Measurements from ENCODE around the gene ANTKMT. TPM values are rescaled to one million over a fixed set of nuclear protein-coding genes. Genes with fewer than 3 reads are reported as not detected.

ANTKMT gene
- total RNA-seq, 1 experiment from 2014 or later = 55.0 TPM

DNA sequence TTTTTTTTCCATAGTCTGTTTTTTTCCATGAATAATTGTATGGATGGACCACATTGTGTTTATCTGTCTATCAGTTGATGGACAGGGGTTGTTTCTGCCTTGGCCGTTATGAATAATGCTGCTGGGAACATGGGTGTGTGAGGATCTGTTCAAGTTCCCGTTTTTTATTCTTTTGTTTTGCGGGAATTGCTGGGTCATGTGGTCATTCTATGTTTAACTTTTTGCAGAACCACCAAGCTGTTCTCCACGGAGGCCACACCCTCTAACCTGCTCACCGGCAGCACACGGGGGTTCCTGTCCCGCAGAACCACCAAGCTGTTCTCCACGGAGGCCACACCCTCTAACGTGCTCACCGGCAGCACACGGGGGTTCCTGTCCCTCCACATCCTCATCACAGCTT lies 33.7 kb downstream of the ANTKMT start:
- Histone ChIP-seq H3K27ac (no peak overlapping the region), H3K4me1 (replicated peaks; ENCODE audit: insufficient read depth) (no peaks in the 10 kb centered on the region), H3K9me2 (ENCODE audit: insufficient read depth) (no peaks in the 10 kb centered on the region), H3K27me3 (ENCODE audit: insufficient read depth, low read depth) (no peaks in the 10 kb centered on the region), H3K9me3 (ENCODE audit: insufficient read depth, low read depth) (no peaks in the 10 kb centered on the region), H4K20me1 (ENCODE audit: insufficient read depth) (no peaks in the 10 kb centered on the region; the same call in 1 of the 2 replicates), H3K4me2 (no peak overlapping the region), H3K4me3 (no peak overlapping the region), H3F3A (ENCODE audit: insufficient read depth, low read depth) (peaks cover 4% of the 10 kb centered on the region; the same call in 1 of the 2 replicates), H3K36me3 (ENCODE audit: low read depth) (no peaks in the 10 kb centered on the region), H3K79me2 (ENCODE audit: low read depth) (no peaks in the 10 kb centered on the region), H2AFZ (no peak overlapping the region)
- ChIA-PET POLR2A (ENCODE audit: unreplicated experiment) (no interaction called here), CTCF (no interaction called here)
- DNase-seq = no peak
- intact Hi-C loops (cut with micrococcal nuclease; ENCODE audit: unreplicated experiment) = no loop called here
- no TSS peak for BruUV-seq (replicated peaks)
- TF ChIP-seq, protein P1, sequence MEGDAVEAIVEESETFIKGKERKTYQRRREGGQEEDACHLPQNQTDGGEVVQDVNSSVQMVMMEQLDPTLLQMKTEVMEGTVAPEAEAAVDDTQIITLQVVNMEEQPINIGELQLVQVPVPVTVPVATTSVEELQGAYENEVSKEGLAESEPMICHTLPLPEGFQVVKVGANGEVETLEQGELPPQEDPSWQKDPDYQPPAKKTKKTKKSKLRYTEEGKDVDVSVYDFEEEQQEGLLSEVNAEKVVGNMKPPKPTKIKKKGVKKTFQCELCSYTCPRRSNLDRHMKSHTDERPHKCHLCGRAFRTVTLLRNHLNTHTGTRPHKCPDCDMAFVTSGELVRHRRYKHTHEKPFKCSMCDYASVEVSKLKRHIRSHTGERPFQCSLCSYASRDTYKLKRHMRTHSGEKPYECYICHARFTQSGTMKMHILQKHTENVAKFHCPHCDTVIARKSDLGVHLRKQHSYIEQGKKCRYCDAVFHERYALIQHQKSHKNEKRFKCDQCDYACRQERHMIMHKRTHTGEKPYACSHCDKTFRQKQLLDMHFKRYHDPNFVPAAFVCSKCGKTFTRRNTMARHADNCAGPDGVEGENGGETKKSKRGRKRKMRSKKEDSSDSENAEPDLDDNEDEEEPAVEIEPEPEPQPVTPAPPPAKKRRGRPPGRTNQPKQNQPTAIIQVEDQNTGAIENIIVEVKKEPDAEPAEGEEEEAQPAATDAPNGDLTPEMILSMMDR (conservative IDR thresholded peaks at IDR 0.05) = no peak
- no peak for TF ChIP-seq EZH2 (IDR thresholded peaks at IDR 0.05; ENCODE audit: low read depth)

DNA sequence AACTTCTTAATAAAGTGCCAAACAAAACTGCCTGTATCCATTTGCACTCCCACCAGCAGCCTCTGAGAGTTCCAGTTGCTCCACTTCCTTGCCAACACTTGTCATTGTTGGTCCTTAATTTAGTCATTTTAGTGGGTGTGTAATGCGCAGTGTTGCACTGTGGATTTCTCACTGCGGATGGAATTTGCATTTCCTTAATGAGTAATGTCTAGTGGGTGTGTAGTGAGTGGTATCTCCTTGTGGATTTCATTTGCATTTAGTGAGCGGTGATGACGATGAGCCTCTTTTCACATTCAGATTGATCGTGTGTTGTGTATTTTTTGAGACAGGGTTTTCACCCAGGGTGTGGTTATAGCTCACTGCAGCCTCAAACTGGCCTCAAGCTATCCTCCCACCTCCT lies 35.5 kb downstream of the ANTKMT start:
- Histone ChIP-seq H3K4me1 (replicated peaks; ENCODE audit: insufficient read depth) (peaks cover 14% of the 10 kb centered on the region), H3K79me2 (ENCODE audit: low read depth) (no peaks in the 10 kb centered on the region), H3F3A (ENCODE audit: insufficient read depth, low read depth) (peaks cover 4% of the 10 kb centered on the region; the same call in 1 of the 2 replicates), H3K36me3 (ENCODE audit: low read depth) (no peaks in the 10 kb centered on the region), H3K9me2 (ENCODE audit: insufficient read depth) (no peaks in the 10 kb centered on the region), H2AFZ (no peak overlapping the region), H3K4me2 (no peak overlapping the region), H3K27me3 (ENCODE audit: insufficient read depth, low read depth) (no peaks in the 10 kb centered on the region), H3K9me3 (ENCODE audit: insufficient read depth, low read depth) (no peaks in the 10 kb centered on the region), H3K27ac (no peak overlapping the region), H3K4me3 (no peak overlapping the region), H4K20me1 (ENCODE audit: insufficient read depth) (no peaks in the 10 kb centered on the region; the same call in 1 of the 2 replicates)
- ChIA-PET POLR2A (ENCODE audit: unreplicated experiment) (no interaction called here), CTCF (no interaction called here)
- TF ChIP-seq, protein P1 (conservative IDR thresholded peaks at IDR 0.05) = no peak
- no peak for TF ChIP-seq EZH2 (IDR thresholded peaks at IDR 0.05; ENCODE audit: low read depth)
- DNase-seq = no peak
- intact Hi-C loops (cut with micrococcal nuclease; ENCODE audit: unreplicated experiment) = no loop called here
- BruUV-seq (replicated peaks) = no TSS peak

GRCh38 chr16:759110-759910 lies 38.4 kb downstream of the ANTKMT start:
- Histone ChIP-seq H3K79me2 (ENCODE audit: low read depth) (no peaks in the 10 kb centered on the region), H3K9me3 (ENCODE audit: insufficient read depth, low read depth) (no peaks in the 10 kb centered on the region), H3K4me1 (replicated peaks; ENCODE audit: insufficient read depth) (peaks cover 16% of the 10 kb centered on the region), H3F3A (ENCODE audit: insufficient read depth, low read depth) (peaks cover 4% of the 10 kb centered on the region; the same call in 1 of the 2 replicates), H3K9me2 (ENCODE audit: insufficient read depth) (no peaks in the 10 kb centered on the region), H4K20me1 (ENCODE audit: insufficient read depth) (no peaks in the 10 kb centered on the region), H3K27ac (no peak overlapping the region), H3K4me3 (no peak overlapping the region), H3K27me3 (ENCODE audit: insufficient read depth, low read depth) (no peaks in the 10 kb centered on the region), H3K4me2 (no peak overlapping the region), H2AFZ (no peak overlapping the region), H3K36me3 (ENCODE audit: low read depth) (no peaks in the 10 kb centered on the region)
- BruUV-seq (replicated peaks) = TSS peak; percentile 58
- intact Hi-C loops (cut with micrococcal nuclease; ENCODE audit: unreplicated experiment) = no loop called here
- ChIA-PET POLR2A (ENCODE audit: unreplicated experiment) (interaction anchor here (0.6 to 1.7 kb wide), 3 partner anchors 10 to 86 kb away, joined by 3 to 41 read pairs (median 9); partner anchors contain the start of genes CHTF18 and RPUSD1), CTCF (interaction anchor here (0.6 to 2.1 kb wide), 2 partner anchors 43 to 47 kb away, joined by 3 to 7 read pairs; no protein-coding TSS in a partner anchor)
- DNase-seq = peak in 1 of 2 experiments; percentile 77
- TF ChIP-seq EZH2 (IDR thresholded peaks at IDR 0.05; ENCODE audit: low read depth) = no peak
- TF ChIP-seq, protein P1 (conservative IDR thresholded peaks at IDR 0.05) = no peak

Data from PC-9 (cell line).